Measurements from ENCODE around the gene MYL10. TPM values are rescaled to one million over a fixed set of nuclear protein-coding genes. Genes with fewer than 3 reads are reported as not detected.
A peak's percentile ranks its signal among the peaks of the same experiment; 100 is the strongest.

The MYL10 gene
- total and polyA plus RNA-seq, 2 experiments from 2014 or later: not detected

DNA sequence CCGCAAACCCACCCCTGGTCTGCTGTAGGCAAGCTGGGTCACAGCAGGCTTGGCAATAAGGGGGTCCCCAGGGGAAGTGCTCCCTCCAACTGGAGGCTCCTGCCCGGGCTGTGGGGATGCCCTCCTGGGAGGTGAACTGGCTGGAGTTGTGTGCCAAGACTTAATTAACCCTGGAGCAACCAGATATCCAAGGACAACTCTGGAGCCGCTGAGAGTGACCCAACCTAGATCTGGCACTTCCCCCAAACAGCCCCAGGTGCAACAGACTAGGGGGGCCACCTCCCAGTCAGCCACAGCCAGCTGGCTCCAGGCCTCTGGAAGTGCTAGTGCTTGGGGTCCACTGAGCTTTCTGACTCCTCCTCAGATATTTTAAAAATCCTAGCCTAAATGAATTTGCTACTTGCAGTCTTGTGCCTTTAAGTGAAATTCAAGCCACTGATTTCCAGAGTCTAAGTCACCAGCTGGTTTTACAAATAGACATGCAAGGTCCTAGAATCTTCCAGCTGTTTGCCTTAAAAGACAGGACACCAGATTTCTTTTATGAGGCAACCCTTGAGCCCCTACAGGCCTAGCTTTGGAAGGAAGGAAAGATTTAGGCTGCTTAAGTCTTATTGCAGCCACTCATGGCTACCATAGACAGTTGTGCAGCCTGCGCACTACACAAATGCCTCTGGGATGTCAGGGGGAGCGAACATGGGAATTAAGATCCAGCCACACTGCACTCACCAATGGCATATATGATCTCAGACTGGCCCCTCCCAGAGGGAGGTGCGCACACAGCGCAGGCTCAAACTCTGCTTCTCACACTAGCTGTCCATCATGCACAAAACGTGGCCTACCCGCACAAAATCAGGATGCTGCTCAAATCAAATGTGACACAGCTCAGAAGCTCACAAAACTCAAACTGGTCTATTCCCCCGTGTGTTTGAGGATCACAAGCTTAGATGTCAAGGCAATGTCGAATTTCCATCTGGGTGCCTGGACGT, 42.6 kb upstream of the MYL10 start:
- no peak for DNase-seq
- Histone ChIP-seq H3K9ac (no peak overlapping the region), H3K4me1 (ENCODE audit: insufficient read depth) (no peaks in the 10 kb centered on the region), H3K79me2 (ENCODE audit: insufficient read depth) (no peaks in the 10 kb centered on the region), H3F3A (ENCODE audit: insufficient read depth) (no peaks in the 10 kb centered on the region), H3K27me3 (replicated peaks; ENCODE audit: insufficient read depth) (peaks cover 6% of the 10 kb centered on the region; the same call in 1 of the 2 replicates), H2AFZ (no peak overlapping the region), H3K9me2 (ENCODE audit: insufficient read depth) (no peaks in the 10 kb centered on the region), H4K20me1 (ENCODE audit: insufficient read depth) (no peaks in the 10 kb centered on the region), H3K9me3 (ENCODE audit: low read depth) (no peaks in the 10 kb centered on the region), H3K4me3 (no peak overlapping the region), H3K27ac (no peak overlapping the region), H3K36me3 (ENCODE audit: low read depth) (no peaks in the 10 kb centered on the region), H3K4me2 (ENCODE audit: unreplicated experiment) (no peak overlapping the region)
- TF ChIP-seq EZH2phosphoT487 (IDR thresholded peaks at IDR 0.05; ENCODE audit: insufficient read depth, low read depth) (no peak), EZH2 (IDR thresholded peaks at IDR 0.05; ENCODE audit: insufficient read depth, poor library complexity, severe bottlenecking) (no peak)
- WGBS, 2 experiments (ENCODE audit: low coverage in 1 of 2, low lambda C conversion rate in 2 of 2, missing lambda C conversion rate in 2 of 2): 81 to 82% methylated on average over 12 of the region's 12 CpGs
- in situ Hi-C loops (cut with MboI): no loop called here

DNA sequence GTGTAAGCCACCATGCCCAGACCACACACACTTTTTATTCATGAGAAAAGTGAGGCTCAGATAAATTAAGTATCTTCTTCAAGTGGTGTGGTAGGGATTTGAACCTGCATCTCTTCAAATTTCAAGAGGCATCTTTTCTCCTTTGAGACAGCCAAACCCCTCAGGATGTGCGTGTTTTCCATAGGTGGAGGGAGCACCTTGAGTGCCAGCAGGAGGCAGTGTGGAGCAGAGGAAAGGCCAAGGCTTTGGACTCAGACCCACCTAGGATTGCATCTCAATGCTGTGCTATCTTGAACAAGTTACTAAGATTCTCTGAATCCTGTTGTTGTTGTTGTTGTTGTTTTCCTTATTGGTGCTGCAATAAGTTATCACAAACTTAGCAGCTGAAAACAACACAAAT, 40.2 kb upstream of the MYL10 start:
- Histone ChIP-seq H2AFZ (no peak overlapping the region), H4K20me1 (ENCODE audit: insufficient read depth) (no peaks in the 10 kb centered on the region), H3K4me1 (ENCODE audit: insufficient read depth) (no peaks in the 10 kb centered on the region), H3F3A (ENCODE audit: insufficient read depth) (no peaks in the 10 kb centered on the region), H3K9me3 (ENCODE audit: low read depth) (no peaks in the 10 kb centered on the region), H3K4me2 (ENCODE audit: unreplicated experiment) (no peak overlapping the region), H3K79me2 (ENCODE audit: insufficient read depth) (no peaks in the 10 kb centered on the region), H3K9me2 (ENCODE audit: insufficient read depth) (no peaks in the 10 kb centered on the region), H3K36me3 (ENCODE audit: low read depth) (no peaks in the 10 kb centered on the region), H3K4me3 (no peak overlapping the region), H3K27me3 (replicated peaks; ENCODE audit: insufficient read depth) (peaks cover 13% of the 10 kb centered on the region), H3K9ac (no peak overlapping the region), H3K27ac (no peak overlapping the region)
- 92 to 100% methylated on average over 1 of the region's 1 CpG for WGBS, 2 experiments (ENCODE audit: low coverage in 1 of 2, low lambda C conversion rate in 2 of 2, missing lambda C conversion rate in 2 of 2)
- TF ChIP-seq EZH2 (IDR thresholded peaks at IDR 0.05; ENCODE audit: insufficient read depth, poor library complexity, severe bottlenecking) (no peak), EZH2phosphoT487 (IDR thresholded peaks at IDR 0.05; ENCODE audit: insufficient read depth, low read depth) (no peak)
- DNase-seq: peak; percentile 15
- in situ Hi-C loops (cut with MboI): no loop called here

- no peak for TF ChIP-seq EZH2phosphoT487 (IDR thresholded peaks at IDR 0.05; ENCODE audit: insufficient read depth, low read depth)
- TF ChIP-seq EZH2 (IDR thresholded peaks at IDR 0.05; ENCODE audit: insufficient read depth, poor library complexity, severe bottlenecking): no peak
- Histone ChIP-seq H3K4me2 (ENCODE audit: unreplicated experiment) (no peak overlapping the region), H3K9me2 (ENCODE audit: insufficient read depth) (no peaks in the 10 kb centered on the region), H3K36me3 (ENCODE audit: low read depth) (no peaks in the 10 kb centered on the region), H4K20me1 (ENCODE audit: insufficient read depth) (no peaks in the 10 kb centered on the region), H3K9me3 (ENCODE audit: low read depth) (no peaks in the 10 kb centered on the region), H3K9ac (no peak overlapping the region), H3K27ac (no peak overlapping the region), H2AFZ (no peak overlapping the region), H3F3A (ENCODE audit: insufficient read depth) (no peaks in the 10 kb centered on the region), H3K79me2 (ENCODE audit: insufficient read depth) (no peaks in the 10 kb centered on the region), H3K4me3 (no peak overlapping the region), H3K4me1 (ENCODE audit: insufficient read depth) (no peaks in the 10 kb centered on the region), H3K27me3 (replicated peaks; ENCODE audit: insufficient read depth) (peaks cover 13% of the 10 kb centered on the region)
- WGBS, 2 experiments (ENCODE audit: low coverage in 1 of 2, low lambda C conversion rate in 2 of 2, missing lambda C conversion rate in 2 of 2): 23 to 34% methylated on average over 2 of the region's 2 CpGs
- no peak for DNase-seq
- in situ Hi-C loops (cut with MboI): no loop called here
These were observed 39.6 kb upstream of the MYL10 start for GRCh38 chr7:101668726-101669125.

- no peak for DNase-seq
- H3F3A ChIP-seq (ENCODE audit: insufficient read depth): no peaks in the 10 kb centered on the region
- H3K9me3 ChIP-seq (ENCODE audit: low read depth): no peaks in the 10 kb centered on the region
- no peaks in the 10 kb centered on the region for H3K9me2 ChIP-seq (ENCODE audit: insufficient read depth)
- H3K36me3 ChIP-seq (ENCODE audit: low read depth): no peaks in the 10 kb centered on the region
- peaks cover 13% of the 10 kb centered on the region for H3K27me3 ChIP-seq (replicated peaks; ENCODE audit: insufficient read depth)
- H2AFZ ChIP-seq: no peak overlapping the region
- no peak overlapping the region for H3K27ac ChIP-seq
- H3K4me2 ChIP-seq (ENCODE audit: unreplicated experiment): no peak overlapping the region
- no peak overlapping the region for H3K9ac ChIP-seq
- 64 to 85% methylated on average over 3 of the region's 3 CpGs for WGBS, 2 experiments (ENCODE audit: low coverage in 1 of 2, low lambda C conversion rate in 2 of 2, missing lambda C conversion rate in 2 of 2)
- in situ Hi-C loops (cut with MboI): no loop called here
- no peak overlapping the region for H3K4me3 ChIP-seq
- no peaks in the 10 kb centered on the region for H3K4me1 ChIP-seq (ENCODE audit: insufficient read depth)
- no peaks in the 10 kb centered on the region for H4K20me1 ChIP-seq (ENCODE audit: insufficient read depth)
- no peaks in the 10 kb centered on the region for H3K79me2 ChIP-seq (ENCODE audit: insufficient read depth)
- TF ChIP-seq EZH2 (IDR thresholded peaks at IDR 0.05; ENCODE audit: insufficient read depth, poor library complexity, severe bottlenecking) (no peak), EZH2phosphoT487 (IDR thresholded peaks at IDR 0.05; ENCODE audit: insufficient read depth, low read depth) (no peak)
These were observed 38.8 kb upstream of the MYL10 start for GRCh38 chr7:101667920-101668319.

All from GM23248 (cell line).